A549 (cell line): ENCODE results near the gene FOSL1. TPM values are rescaled to one million over a fixed set of nuclear protein-coding genes. Genes with fewer than 3 reads are reported as not detected.

Experiments used
- ATAC-seq, 2 experiments: fragments of 200-7000 bp in 1 of 2; fragments of >200 bp in 1 of 2; cut with Nextera tagmentation in 1 of 2; cut with Tn5 transposase in 1 of 2; 3 replicates each; pipeline versions ENCODE4 v1.8.0 to v1.9.1; 2018 to 2020; ENCODE audit warnings: mild to moderate bottlenecking in 1 of 2, moderate library complexity in 1 of 2
- CTCF ChIA-PET: fragments of 300-600 bp; sonication (Branson Sonifier 250); formaldehyde crosslinking; extraction: SDS; loops from one replicate; lab custom pipeline; 2021; ENCODE audit warnings: antibody characterized with exemption, inconsistent platforms; lab: Yijun Ruan, JAX
- POLR2A ChIA-PET: fragments of 350-600 bp; formaldehyde crosslinking; extraction: SDS; loops from one replicate; lab custom pipeline; 2021; ENCODE audit warnings: antibody characterized with exemption, inconsistent platforms; lab: Yijun Ruan, JAX
- DNase-seq, 2 experiments: peaks; one replicate each; pipeline versions ENCODE4 v3.0.0 to v3.0.0-alpha.2; 2011 to 2016; ENCODE audit warnings: low read depth in 1 of 2, low spot score in 1 of 2
- FAIRE-seq: peaks from 2 replicates; lab custom pipeline; 2011; peaks lifted over from hg19 to GRCh38; lab: Jason Lieb, UNC
- H3K27ac ChIP-seq, 2 experiments: fragments of >200 bp; sonication (Bioruptor Twin); formaldehyde crosslinking; 3 replicates each; pipeline ENCODE4 v1.5.1; 2016 to 2017
- H3K4me1 ChIP-seq: fragments of >200 bp; sonication (Bioruptor Twin); formaldehyde crosslinking; 3 replicates; pipeline ENCODE4 v1.6.1; 2016
- H3K4me2 ChIP-seq: fragments of >200 bp; sonication (Bioruptor Twin); formaldehyde crosslinking; 3 replicates; pipeline ENCODE4 v1.6.1; 2016
- H3K4me3 ChIP-seq: fragments of >200 bp; sonication (Bioruptor Twin); formaldehyde crosslinking; 3 replicates; pipeline ENCODE4 v1.5.1; 2016
- H3K9me3 ChIP-seq: fragments of >200 bp; sonication (Bioruptor Twin); formaldehyde crosslinking; 3 replicates; pipeline ENCODE4 v1.6.1; 2016
- CBX8 ChIP-seq: fragments of 200-600 bp; sonication (generic); IDR thresholded peaks from 2 replicates; pipeline ENCODE4 v1.6.1; 2016
- CHD2 ChIP-seq: fragments of 150-350 bp; IDR thresholded peaks from 2 replicates; pipeline ENCODE4 v1.6.1; 2014; ENCODE audit warnings: low read length; ENCODE audit not compliant: partially characterized antibody
- E2F6 ChIP-seq: IDR thresholded peaks from 2 replicates; pipeline ENCODE4 v1.6.1; 2012; ENCODE audit warnings: low read depth, borderline replicate concordance
- FOSB ChIP-seq: fragments of 250-450 bp; sonication (Bioruptor Pico); IDR thresholded peaks from 2 replicates; pipeline ENCODE4 v1.5.0; 2020; ENCODE audit warnings: mild to moderate bottlenecking, moderate library complexity
- HOXA7 ChIP-seq: fragments of 250-450 bp; sonication (Bioruptor Pico); IDR thresholded peaks from 2 replicates; pipeline ENCODE4 v1.5.0; 2020; ENCODE audit warnings: mild to moderate bottlenecking, moderate library complexity
- HOXB5 ChIP-seq: fragments of 250-450 bp; sonication (Bioruptor Pico); IDR thresholded peaks from 2 replicates; pipeline ENCODE4 v1.5.0; 2020; ENCODE audit warnings: mild to moderate bottlenecking, moderate library complexity
- KDM1A ChIP-seq: fragments of 200-600 bp; sonication (generic); IDR thresholded peaks from 2 replicates; pipeline ENCODE4 v1.6.1; 2016; ENCODE audit warnings: low read depth, mild to moderate bottlenecking
- KDM5A ChIP-seq: fragments of 200-600 bp; sonication (generic); IDR thresholded peaks from 2 replicates; pipeline ENCODE4 v1.6.1; 2016; ENCODE audit warnings: antibody characterized with exemption, mild to moderate bottlenecking
- MAFK ChIP-seq: fragments of 450-650 bp; IDR thresholded peaks from 2 replicates; pipeline ENCODE4 v1.6.1; 2014; ENCODE audit not compliant: partially characterized antibody
- MAZ ChIP-seq: fragments of 150-350 bp; IDR thresholded peaks from 2 replicates; pipeline ENCODE4 v1.6.1; 2014; ENCODE audit warnings: antibody characterized with exemption, low read depth, low read length, borderline replicate concordance
- NFE2L2 ChIP-seq: fragments of 150-350 bp; conservative IDR thresholded peaks from 2 replicates; pipeline ENCODE4 v1.6.1; 2014; ENCODE audit warnings: low read length
- POLR2A ChIP-seq: IDR thresholded peaks from 2 replicates; pipeline ENCODE4 v1.6.1; 2012; ENCODE audit warnings: mild to moderate bottlenecking, low read length
- POLR2AphosphoS2 ChIP-seq: conservative IDR thresholded peaks from 2 replicates; pipeline ENCODE4 v1.6.1; 2012; ENCODE audit warnings: low read length, improper control_type of control experiment, inconsistent platforms
- RARB ChIP-seq: fragments of 250-450 bp; sonication (Bioruptor Pico); IDR thresholded peaks from 2 replicates; pipeline ENCODE4 v1.8.0; 2021; ENCODE audit warnings: mild to moderate bottlenecking, moderate library complexity
- TFCP2L1 ChIP-seq: fragments of 250-450 bp; sonication (Bioruptor Pico); IDR thresholded peaks from 2 replicates; pipeline ENCODE4 v1.5.0; 2021; ENCODE audit warnings: mild to moderate bottlenecking
- TP53 ChIP-seq: fragments of 250-450 bp; sonication (Bioruptor Pico); IDR thresholded peaks from 2 replicates; pipeline ENCODE4 v1.5.0; 2021; ENCODE audit warnings: mild to moderate bottlenecking, moderate library complexity
- ZFP36 ChIP-seq: fragments of 450-650 bp; IDR thresholded peaks from 2 replicates; pipeline ENCODE4 v1.6.1; 2014; ENCODE audit warnings: borderline replicate concordance; ENCODE audit not compliant: partially characterized antibody
- ZNF302 ChIP-seq: fragments of 250-450 bp; sonication (Bioruptor Pico); IDR thresholded peaks from 2 replicates; pipeline ENCODE4 v1.9.0; 2021; ENCODE audit warnings: inconsistent platforms, mild to moderate bottlenecking, moderate library complexity
- WGBS: methylation state at CpG from one replicate; pipeline ENCODE4 v1.1.6; 2017; ENCODE audit errors: missing lambda C conversion rate; 5-methylcytosine and 5-hydroxymethylcytosine counted together
- polyA plus RNA-seq, 4 experiments: library from polyadenylated mRNA; depleted of rRNA in 3 of 4; stranded (reverse); fragments of >200 nt; fragmentation: RNase III in 1 of 4; extraction: RNeasy Plus Mini Kit Qiagen cat#74134 plus additional on column Dnase treatment in 1 of 4; gene quantifications; 2 replicates in 3 of 4; 3 replicates in 1 of 4; pipeline ENCODE4 v1.2.3, GENCODE V29; 2011 to 2017
- TF ChIP-seq, protein P1 (sequence below): fragments of 250-450 bp; sonication (Bioruptor Pico); IDR thresholded peaks from 2 replicates; pipeline ENCODE4 v1.5.0; 2020; ENCODE audit warnings: low read depth, mild to moderate bottlenecking, moderate library complexity
- TF ChIP-seq, protein P2 (sequence below): IDR thresholded peaks from 2 replicates; pipeline ENCODE4 v1.6.1; 2012

Gene FOSL1
- polyA plus RNA-seq, 2 of the 4 experiments (the other 2 are of a cell fraction) = 6.7 to 24.1 TPM

DNA sequence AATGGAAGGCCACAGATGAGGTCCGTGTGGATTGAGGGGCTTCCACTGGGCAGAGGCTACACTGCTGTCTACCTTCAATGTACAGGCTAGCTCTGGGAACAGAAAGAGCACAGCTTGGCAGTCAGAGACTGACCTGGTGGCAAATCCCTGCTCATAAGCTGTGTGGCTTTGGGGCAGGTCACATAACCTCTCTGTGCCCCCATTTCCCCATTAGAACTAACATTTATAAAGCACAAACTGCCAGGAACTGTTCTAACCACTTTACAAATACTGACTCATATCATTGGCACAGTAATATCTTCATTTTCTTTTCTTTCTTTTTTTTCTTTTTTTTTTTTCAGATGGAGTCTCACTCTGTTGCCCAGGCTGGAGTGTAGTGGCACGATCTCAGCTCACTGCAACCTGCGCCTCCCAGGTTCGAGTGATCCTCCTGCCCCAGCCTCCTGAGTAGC lies 3.1 kb downstream of the FOSL1 start:
- H3K4me3 ChIP-seq = no peak overlapping the region
- H3K4me1 ChIP-seq = peaks cover 61% of the 10 kb centered on the region
- no peak for DNase-seq

DNA sequence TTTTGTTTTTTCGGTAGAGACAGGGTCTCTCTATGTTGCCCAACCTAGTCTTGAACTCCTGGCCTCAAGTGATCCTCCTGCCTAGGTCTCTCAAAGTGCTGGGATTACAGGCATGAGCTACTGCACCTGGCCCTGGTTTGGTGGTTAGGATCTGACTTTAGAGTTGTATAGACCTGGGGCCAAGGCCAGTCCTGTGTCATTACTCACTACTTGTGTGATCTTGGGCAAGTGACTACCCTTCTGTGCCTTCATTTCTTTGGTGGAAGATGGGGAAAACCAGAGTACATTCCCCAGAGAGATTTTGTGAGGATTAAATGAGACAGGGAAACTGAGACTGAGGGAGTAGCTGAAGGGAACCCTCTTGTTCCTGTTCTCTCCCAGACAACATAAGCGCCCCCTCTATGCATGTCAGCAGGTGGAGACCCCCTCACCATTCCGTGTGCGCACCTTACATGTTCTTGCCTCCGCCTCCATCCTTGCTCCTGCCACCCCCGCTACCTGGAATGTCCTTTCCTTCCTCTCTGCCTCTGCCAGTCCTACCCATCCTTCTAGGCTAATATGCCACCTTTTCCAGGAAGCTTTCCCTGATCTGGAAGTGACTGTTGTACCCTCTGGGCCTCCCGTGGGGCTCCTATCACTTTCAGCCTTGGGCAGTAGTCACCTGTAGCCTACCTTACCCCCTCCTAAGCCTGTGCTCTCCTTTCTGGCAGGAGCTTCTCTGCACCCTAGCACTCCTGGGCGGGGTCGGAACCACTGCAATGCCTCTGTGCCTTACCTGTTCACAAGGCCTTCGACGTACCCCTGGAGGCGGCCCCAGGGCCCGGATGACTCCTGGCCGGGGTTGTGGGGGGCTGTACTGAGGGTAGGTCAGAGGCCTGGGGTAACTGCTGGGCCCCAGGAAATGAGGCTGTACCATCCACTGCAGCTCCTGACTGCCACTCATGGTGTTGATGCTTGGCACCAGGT lies 3.9 kb downstream of the FOSL1 start:
- peaks cover 61% of the 10 kb centered on the region for H3K4me1 ChIP-seq
- peak overlapping the region in 1 of 2 experiments; percentile 97; a peak in 3 of 6 replicates for H3K27ac ChIP-seq
- ATAC-seq (no peak), FAIRE-seq (no peak), DNase-seq (no peak)
- 86% methylated on average over 14 of the region's 14 CpGs for WGBS
- ChIA-PET CTCF (interaction anchor here (0.8 to 31.6 kb wide), 8 partner anchors 3 to 116 kb away, joined by 3 to 618 read pairs (median 5); partner anchors contain the start of genes C11orf68, CCDC85B, DRAP1 and FIBP), POLR2A (interaction anchor here (1.1 to 4.7 kb wide), 3 partner anchors 8 to 15 kb away, joined by 3 to 36 read pairs (median 3); partner anchors contain the start of gene FIBP)
- peak overlapping the region; percentile 90; the same call in 1 of the 3 replicates for H3K4me2 ChIP-seq
- no peak for TF ChIP-seq NFE2L2
- TF ChIP-seq POLR2A = no peak
- TF ChIP-seq TFCP2L1 (CRISPR knock-in tag) = peak; percentile 20; the same call in 1 of the 2 replicates
- no peak for TF ChIP-seq KDM1A
- TF ChIP-seq, protein P1, sequence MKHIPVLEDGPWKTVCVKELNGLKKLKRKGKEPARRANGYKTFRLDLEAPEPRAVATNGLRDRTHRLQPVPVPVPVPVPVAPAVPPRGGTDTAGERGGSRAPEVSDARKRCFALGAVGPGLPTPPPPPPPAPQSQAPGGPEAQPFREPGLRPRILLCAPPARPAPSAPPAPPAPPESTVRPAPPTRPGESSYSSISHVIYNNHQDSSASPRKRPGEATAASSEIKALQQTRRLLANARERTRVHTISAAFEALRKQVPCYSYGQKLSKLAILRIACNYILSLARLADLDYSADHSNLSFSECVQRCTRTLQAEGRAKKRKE (CRISPR knock-in tag) = peak; percentile 33; the same call in 1 of the 2 replicates
- TF ChIP-seq E2F6 = no peak
- TF ChIP-seq TP53 (CRISPR knock-in tag) = peak; percentile 74
- TF ChIP-seq HOXB5 (CRISPR knock-in tag) = peak; percentile 38; the same call in 1 of the 2 replicates
- TF ChIP-seq, protein P2, sequence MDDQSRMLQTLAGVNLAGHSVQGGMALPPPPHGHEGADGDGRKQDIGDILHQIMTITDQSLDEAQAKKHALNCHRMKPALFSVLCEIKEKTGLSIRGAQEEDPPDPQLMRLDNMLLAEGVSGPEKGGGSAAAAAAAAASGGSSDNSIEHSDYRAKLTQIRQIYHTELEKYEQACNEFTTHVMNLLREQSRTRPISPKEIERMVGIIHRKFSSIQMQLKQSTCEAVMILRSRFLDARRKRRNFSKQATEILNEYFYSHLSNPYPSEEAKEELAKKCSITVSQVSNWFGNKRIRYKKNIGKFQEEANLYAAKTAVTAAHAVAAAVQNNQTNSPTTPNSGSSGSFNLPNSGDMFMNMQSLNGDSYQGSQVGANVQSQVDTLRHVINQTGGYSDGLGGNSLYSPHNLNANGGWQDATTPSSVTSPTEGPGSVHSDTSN = no peak
- TF ChIP-seq RARB (CRISPR knock-in tag) = peak; percentile 71; the same call in 1 of the 2 replicates
- no peak for TF ChIP-seq MAZ
- TF ChIP-seq FOSB = peak; percentile 53
- peak; percentile 99 for TF ChIP-seq POLR2AphosphoS2
- TF ChIP-seq HOXA7 = peak; percentile 70
- H3K4me3 ChIP-seq = no peak overlapping the region
- no peaks in the 10 kb centered on the region for H3K9me3 ChIP-seq

More for the DNA sequence above, 3.1 kb downstream of the FOSL1 start:
- CTCF ChIA-PET = interaction anchor here (1.1 to 31.6 kb wide), 6 partner anchors 3 to 117 kb away, joined by 4 to 618 read pairs (median 9); partner anchors contain the start of genes C11orf68, CCDC85B, DRAP1 and FIBP
- peak overlapping the region in 1 of 2 experiments; percentile 97; a peak in 3 of 6 replicates for H3K27ac ChIP-seq
- POLR2A ChIA-PET = interaction anchor here (1.3 to 4.7 kb wide), 2 partner anchors 8 to 14 kb away, joined by 3 to 36 read pairs; partner anchors contain the start of gene FIBP
- H3K4me2 ChIP-seq = peak overlapping the region; percentile 90
- TF ChIP-seq CBX8 (no peak), CHD2 (no peak), MAFK (no peak), ZNF302 (CRISPR knock-in tag) (no peak), RARB (CRISPR knock-in tag) (peak; percentile 88), TFCP2L1 (CRISPR knock-in tag) (0 out of 2 replicates have a peak, but pooled peaks have one; percentile 46), ZFP36 (peak; percentile 74), KDM5A (no peak)
- TF ChIP-seq, all 56 proteins: peak for 3
- no peaks in the 10 kb centered on the region for H3K9me3 ChIP-seq
- WGBS = 76% methylated on average over 4 of the region's 4 CpGs
- FAIRE-seq (no peak), ATAC-seq (no peak)
